OCI-LY1 (cell line): Measurements from ENCODE around the gene SIK2.

ENCODE experiments used
- CTCF ChIP-seq: fragments of 200-600 bp; sonication (generic), shearing (Covaris generic); IDR thresholded peaks from 2 replicates; pipeline ENCODE4 v1.5.1; 2017; ENCODE audit warnings: mild to moderate bottlenecking, antibody characterized with exemption, low read length, moderate library complexity, mixed read lengths
- EZH2 ChIP-seq: fragments of 200-600 bp; sonication (generic), shearing (Covaris generic); IDR thresholded peaks from 2 replicates; pipeline ENCODE4 v1.8.0; 2017; ENCODE audit warnings: borderline replicate concordance, mixed run types, mild to moderate bottlenecking, antibody characterized with exemption, low read length, moderate library complexity, mixed read lengths

- TF ChIP-seq CTCF = no peak
- no peak for TF ChIP-seq EZH2
These were observed 66.7 kb downstream of the SIK2 start for GRCh38 chr11:111668980-111669379.
